CD4-positive, alpha-beta T cell treated with Interleukin-17A for 1 hour (primary cell): ENCODE results near the gene GCH1.
"Not testable (repeated sequence)": the region's sequence is repeated elsewhere in the genome, so short reads cannot be mapped to it uniquely, and the experiment has no call there.

Experiments used
- DNase-seq: peaks from one replicate; pipeline ENCODE4 v3.0.0-alpha.2; 2020

The GCH1 gene

DNA sequence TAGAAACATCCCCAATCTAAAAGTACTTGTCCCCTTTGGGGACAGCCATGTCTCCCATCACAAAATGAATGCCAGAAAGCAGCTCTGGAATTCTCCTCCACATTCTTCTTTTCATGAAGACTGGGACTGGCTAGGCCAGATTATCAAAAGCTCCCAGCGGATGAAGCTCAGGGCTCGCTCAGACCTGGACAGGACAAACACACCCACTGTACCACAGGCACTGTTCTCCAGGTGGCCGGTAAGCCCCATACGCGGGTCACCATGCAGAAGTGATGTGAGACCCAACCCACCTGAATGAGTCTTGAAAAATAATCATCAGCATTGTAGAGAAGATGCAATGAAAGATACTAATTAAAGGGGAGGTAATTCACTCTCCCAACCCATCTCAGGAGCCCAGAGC, 85.1 kb downstream of the GCH1 start:
- DNase-seq: no peak

DNA sequence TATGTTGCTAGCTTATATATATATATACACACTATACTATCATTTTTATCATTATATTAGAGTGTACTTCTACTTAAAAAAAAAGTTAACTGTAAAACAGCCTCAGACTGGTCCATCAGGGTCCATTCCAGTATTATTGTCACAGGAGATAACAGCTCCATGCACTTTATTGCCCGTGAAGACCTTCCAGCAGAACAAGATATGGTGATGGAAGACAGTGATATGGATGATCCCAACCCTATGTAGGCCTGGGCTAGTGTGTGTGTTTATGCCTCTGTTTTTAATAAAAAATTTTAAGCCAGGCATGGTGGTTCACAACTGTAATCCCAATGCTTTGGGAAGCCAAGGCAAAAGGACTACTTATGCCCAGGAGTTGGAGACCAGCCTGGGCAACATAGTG, 86.2 kb downstream of the GCH1 start:
- no peak for DNase-seq

DNA sequence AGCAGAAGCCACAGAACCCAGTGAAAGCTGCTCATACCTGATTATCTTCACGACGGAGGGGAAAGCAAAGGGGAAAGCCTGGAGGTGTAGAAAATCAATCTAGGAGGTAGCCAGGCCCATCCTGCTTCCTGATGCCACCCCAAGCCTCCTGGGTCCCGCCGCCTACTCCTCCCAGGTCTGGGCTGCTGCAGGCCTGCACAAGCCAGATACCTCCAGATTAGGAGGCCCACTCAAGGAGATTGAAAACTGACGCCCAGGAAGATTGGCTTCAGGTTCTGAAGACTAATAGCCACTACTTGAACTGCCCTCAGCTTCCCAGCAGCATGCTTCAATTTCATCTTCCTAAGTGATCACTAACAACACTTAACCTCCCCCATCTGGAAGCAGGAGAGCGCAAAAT, 87.1 kb downstream of the GCH1 start:
- DNase-seq: no peak

DNA sequence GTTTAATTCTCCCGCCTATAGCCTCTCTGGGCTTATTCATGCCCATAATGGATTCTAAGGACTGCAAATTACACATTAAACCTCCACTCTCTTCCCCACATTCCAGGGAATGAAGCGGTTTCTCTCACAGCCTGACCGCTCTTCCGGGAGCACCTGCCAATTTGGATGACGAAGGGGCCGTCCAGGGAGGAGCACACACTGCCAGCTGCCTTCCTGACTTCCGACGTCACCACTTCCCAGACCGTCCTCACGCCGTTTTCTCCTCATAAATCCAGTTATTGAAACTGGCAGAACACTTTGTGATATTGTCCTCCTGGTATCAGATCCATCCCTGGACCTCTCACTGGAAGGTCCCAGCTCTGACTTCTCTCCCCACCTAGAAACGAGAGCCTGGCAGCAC, 87.6 kb downstream of the GCH1 start:
- no peak for DNase-seq

- peak; percentile 2 for DNase-seq
Observed at GRCh38 chr14:54814076-54814475, 88.5 kb downstream of the GCH1 start.

DNA sequence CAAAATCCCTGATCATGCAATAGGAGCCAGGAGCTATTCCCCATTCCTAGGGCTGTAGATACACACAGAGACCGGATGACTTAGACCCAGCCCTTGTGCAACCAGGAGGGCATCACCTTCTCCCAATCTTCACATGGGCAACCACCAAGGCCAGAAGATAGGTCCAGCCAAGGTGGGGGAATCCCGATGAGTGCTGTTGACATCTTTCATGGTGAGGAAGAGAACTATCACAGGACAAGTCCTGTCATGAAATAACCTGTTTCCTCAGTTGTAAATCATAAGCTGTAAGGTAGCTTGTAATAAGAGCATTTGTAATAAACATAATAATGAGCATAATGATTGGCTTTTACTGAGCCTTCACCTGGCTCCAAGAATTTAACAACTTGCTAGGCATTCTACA, 89.5 kb downstream of the GCH1 start:
- DNase-seq: no peak

DNA sequence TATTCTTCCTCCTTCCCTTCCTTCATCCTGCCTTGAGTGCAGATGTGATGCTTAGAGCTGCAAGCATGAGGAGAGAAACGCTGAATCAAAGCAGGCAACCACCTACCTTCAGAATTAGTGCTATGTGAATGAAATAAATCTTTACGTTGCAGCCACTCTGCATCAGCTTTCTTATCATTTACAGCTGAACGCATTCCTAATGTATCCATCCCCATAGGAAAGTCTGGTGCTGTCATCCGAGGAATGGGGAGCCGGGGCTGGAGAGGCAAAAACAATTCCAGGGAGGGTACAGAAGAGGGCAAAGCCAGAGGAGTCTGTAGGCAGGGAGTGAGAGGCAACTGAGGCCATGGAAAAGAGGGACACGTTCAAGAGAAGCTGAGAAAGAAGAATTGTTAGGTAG, 90.0 kb downstream of the GCH1 start:
- no peak for DNase-seq

GRCh38 chr14:54809767-54810166, 92.9 kb downstream of the GCH1 start:
- DNase-seq: no peak

DNA sequence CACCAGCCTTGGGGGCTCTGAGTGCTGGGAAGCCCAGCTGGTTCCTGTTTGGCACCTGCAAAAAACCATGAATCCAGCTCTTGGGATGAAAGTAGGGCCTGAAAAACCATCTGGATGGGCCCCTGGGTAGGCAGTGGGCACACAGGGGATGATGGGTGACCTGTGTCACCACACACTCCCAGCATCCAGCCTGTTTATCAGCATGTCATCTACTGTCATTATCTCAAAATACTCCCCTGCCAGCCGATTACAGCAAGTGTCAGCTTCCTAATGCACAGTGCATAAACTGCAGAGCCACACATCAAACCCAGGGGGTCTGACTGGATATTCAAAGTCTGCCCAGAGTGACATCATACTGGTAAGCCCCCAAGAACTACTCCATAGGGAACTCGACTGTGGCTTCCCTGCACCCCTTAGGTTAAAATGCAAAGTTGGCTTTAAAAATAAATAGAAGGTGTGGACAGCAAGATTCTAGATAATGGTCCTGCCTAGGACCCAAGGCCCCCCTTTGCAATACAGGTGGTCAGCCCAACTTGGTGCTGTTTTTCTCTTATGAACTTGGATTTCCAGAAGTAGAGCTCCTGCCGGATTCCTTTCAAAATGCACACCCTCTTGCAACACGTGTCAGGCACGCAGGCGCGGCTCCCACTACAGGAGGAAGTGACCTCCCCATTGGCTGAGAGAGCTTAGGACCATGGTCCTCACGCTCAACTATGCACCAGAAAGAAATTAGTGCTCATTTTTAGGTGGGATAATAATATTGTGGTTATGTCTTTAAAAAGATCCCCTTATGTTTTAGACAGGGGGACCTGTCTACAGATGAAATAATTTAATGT, 94.1 kb downstream of the GCH1 start:
- no peak for DNase-seq

GRCh38 chr14:54807881-54808280, 94.7 kb downstream of the GCH1 start:
- DNase-seq: no peak

- no peak for DNase-seq
Observed at GRCh38 chr14:54807428-54807827, 95.2 kb downstream of the GCH1 start.

GRCh38 chr14:54806616-54807015, 96.0 kb downstream of the GCH1 start:
- no peak for DNase-seq

- peak; percentile 65 for DNase-seq
Observed at GRCh38 chr14:54805445-54806322, 96.9 kb downstream of the GCH1 start.

DNA sequence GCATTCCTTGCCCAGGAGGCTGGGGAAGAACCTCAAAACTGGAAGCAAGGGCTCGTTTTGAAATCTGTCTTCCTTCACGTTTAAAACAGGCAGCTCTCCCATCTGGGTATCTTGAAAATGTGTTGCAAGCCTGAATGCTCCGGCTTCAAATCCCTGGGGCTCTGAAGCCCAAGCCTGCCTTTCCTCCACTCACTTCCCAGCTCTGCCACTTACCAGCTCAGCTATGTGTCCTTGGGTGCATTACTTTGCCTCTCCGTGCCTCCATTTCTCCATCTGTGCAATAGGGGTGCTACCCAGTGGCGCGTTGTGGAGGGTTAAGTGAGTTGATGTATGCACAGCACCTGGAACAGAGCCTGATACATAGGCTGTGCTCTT, 97.6 kb downstream of the GCH1 start:
- no peak for DNase-seq

DNA sequence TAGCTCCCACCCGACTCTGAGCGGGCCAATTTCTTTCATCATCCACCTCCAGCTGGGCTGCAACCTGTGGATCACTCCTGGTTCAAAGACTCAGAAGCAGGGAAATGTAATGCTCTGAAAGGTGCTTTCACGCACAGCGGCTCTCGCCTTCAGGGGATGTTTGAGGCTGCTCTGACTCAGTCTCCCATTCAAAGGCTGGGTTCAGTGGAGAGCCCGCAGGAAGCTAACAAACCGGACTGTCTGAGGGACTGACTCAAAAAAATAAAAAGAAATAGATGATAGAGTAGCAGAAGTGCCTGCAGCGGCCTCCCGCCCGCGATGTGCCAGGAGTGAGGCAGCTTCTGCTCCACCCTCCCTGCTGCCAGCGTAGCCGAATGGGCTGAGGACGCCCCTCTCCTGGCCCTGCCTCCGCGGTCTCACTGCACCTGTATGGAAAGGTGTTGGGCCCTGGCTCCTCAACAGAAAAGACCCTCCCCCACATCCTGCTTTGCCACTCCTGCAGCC, 98.0 kb downstream of the GCH1 start:
- DNase-seq: no peak

GRCh38 chr14:54803926-54804537, 98.6 kb downstream of the GCH1 start:
- DNase-seq: no peak

GRCh38 chr14:54803396-54803795, 99.2 kb downstream of the GCH1 start:
- DNase-seq: peak; percentile 16

- DNase-seq: not testable (repeated sequence)
Observed at GRCh38 chr14:54801482-54801881, 101.1 kb downstream of the GCH1 start.

- DNase-seq: no peak
Observed at GRCh38 chr14:54798465-54799124, 104.0 kb downstream of the GCH1 start.

GRCh38 chr14:54797986-54798385, 104.6 kb downstream of the GCH1 start:
- no peak for DNase-seq

DNA sequence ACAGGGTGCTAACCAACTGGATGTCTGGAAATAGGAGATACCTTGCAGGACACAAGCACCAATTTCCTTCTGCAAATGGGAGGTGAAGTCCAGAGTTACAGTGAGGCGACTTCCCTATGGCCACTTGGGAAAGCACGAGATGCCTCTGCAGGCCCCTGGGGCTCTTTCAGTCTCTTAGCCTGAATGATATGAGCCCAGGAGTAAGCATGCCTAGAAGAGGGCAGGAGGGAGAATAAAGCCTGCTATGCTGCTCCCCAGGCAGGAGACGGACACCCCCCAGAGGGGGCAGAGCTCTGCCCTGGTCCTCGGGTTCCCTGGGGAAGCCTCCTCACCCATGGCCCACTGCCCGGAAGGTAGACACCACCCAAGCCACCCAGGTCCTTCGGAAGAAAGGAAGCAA, 105.1 kb downstream of the GCH1 start:
- no peak for DNase-seq

GRCh38 chr14:54796961-54797360, 105.7 kb downstream of the GCH1 start:
- no peak for DNase-seq

GRCh38 chr14:54794796-54795195, 107.8 kb downstream of the GCH1 start:
- DNase-seq: no peak
